ENCODE data around the gene MAPKAP1. TPM values are rescaled to one million over a fixed set of nuclear protein-coding genes. Genes with fewer than 3 reads are reported as not detected.

The MAPKAP1 gene
- polyA plus RNA-seq, 1 donor from 2014 or later: 57.5 TPM

GRCh38 chr9:125631391-125632085 lies 75.5 kb downstream of the MAPKAP1 start:
- Histone ChIP-seq H3K79me2 (replicated peaks; ENCODE audit: insufficient read depth, low read length) (peaks cover 12% of the 10 kb centered on the region), H3K36me3 (ENCODE audit: insufficient read depth, low read length) (no peaks in the 10 kb centered on the region), H2AFZ (ENCODE audit: low read depth, low read length) (no peak overlapping the region), H3K27me3 (ENCODE audit: insufficient read depth, low read depth, low read length) (no peaks in the 10 kb centered on the region), H3K9me2 (ENCODE audit: insufficient read depth, low read length) (no peaks in the 10 kb centered on the region), H3K9ac (ENCODE audit: low read length) (no peak overlapping the region), H3K4me3 (ENCODE audit: low read length) (no peak overlapping the region), H3K9me3 (ENCODE audit: low read length) (no peaks in the 10 kb centered on the region), H3K4me2 (ENCODE audit: low read length) (no peak overlapping the region), H3K27ac (ENCODE audit: low read length) (no peak overlapping the region), H4K20me1 (ENCODE audit: insufficient read depth) (no peaks in the 10 kb centered on the region), H3F3A (ENCODE audit: insufficient read depth, low read length, poor library complexity, severe bottlenecking) (no peaks in the 10 kb centered on the region)
- no peak for TF ChIP-seq MXI1 (conservative IDR thresholded peaks at IDR 0.05; ENCODE audit: poor library complexity, severe bottlenecking)
- TF ChIP-seq POLR2AphosphoS5 (IDR thresholded peaks at IDR 0.05): no peak
- no peak for TF ChIP-seq EP300 (conservative IDR thresholded peaks at IDR 0.05; ENCODE audit: poor library complexity, severe bottlenecking)
- TF ChIP-seq SMC3 (conservative IDR thresholded peaks at IDR 0.05; ENCODE audit: poor library complexity): no peak
- no peak for TF ChIP-seq CTCF (IDR thresholded peaks at IDR 0.05; ENCODE audit: poor library complexity, severe bottlenecking)

- Histone ChIP-seq H3K79me2 (replicated peaks; ENCODE audit: insufficient read depth, low read length) (peaks cover 12% of the 10 kb centered on the region), H3K27me3 (ENCODE audit: insufficient read depth, low read depth, low read length) (no peaks in the 10 kb centered on the region), H3K9me3 (ENCODE audit: low read length) (no peaks in the 10 kb centered on the region), H3K9me2 (ENCODE audit: insufficient read depth, low read length) (no peaks in the 10 kb centered on the region), H3F3A (ENCODE audit: insufficient read depth, low read length, poor library complexity, severe bottlenecking) (no peaks in the 10 kb centered on the region), H2AFZ (ENCODE audit: low read depth, low read length) (no peak overlapping the region), H3K36me3 (ENCODE audit: insufficient read depth, low read length) (no peaks in the 10 kb centered on the region), H3K4me3 (ENCODE audit: low read length) (no peak overlapping the region), H3K4me2 (ENCODE audit: low read length) (no peak overlapping the region), H4K20me1 (ENCODE audit: insufficient read depth) (no peaks in the 10 kb centered on the region), H3K9ac (ENCODE audit: low read length) (no peak overlapping the region), H3K27ac (ENCODE audit: low read length) (no peak overlapping the region)
- no peak for TF ChIP-seq EZH2 (IDR thresholded peaks at IDR 0.05; ENCODE audit: borderline replicate concordance, insufficient read depth, low read length, poor library complexity, severe bottlenecking)
- TF ChIP-seq TAF1 (IDR thresholded peaks at IDR 0.05; ENCODE audit: low read depth): no peak
- no peak for TF ChIP-seq POLR2AphosphoS5 (IDR thresholded peaks at IDR 0.05)
- no peak for TF ChIP-seq MXI1 (conservative IDR thresholded peaks at IDR 0.05; ENCODE audit: poor library complexity, severe bottlenecking)
- no peak for TF ChIP-seq EP300 (conservative IDR thresholded peaks at IDR 0.05; ENCODE audit: poor library complexity, severe bottlenecking)
- TF ChIP-seq RAD21 (conservative IDR thresholded peaks at IDR 0.05): no peak
- no peak for TF ChIP-seq SMC3 (conservative IDR thresholded peaks at IDR 0.05; ENCODE audit: poor library complexity)
- no peak for TF ChIP-seq CTCF (IDR thresholded peaks at IDR 0.05; ENCODE audit: poor library complexity, severe bottlenecking)
- TF ChIP-seq REST (IDR thresholded peaks at IDR 0.05; ENCODE audit: borderline replicate concordance): no peak
Measured at GRCh38 chr9:125630436-125630835, 76.6 kb downstream of the MAPKAP1 start.
